ENCODE data around the gene CNN3.
"Not testable (repeated sequence)": the region's sequence is repeated elsewhere in the genome, so short reads cannot be mapped to it uniquely, and the experiment has no call there.

The CNN3 gene

DNA sequence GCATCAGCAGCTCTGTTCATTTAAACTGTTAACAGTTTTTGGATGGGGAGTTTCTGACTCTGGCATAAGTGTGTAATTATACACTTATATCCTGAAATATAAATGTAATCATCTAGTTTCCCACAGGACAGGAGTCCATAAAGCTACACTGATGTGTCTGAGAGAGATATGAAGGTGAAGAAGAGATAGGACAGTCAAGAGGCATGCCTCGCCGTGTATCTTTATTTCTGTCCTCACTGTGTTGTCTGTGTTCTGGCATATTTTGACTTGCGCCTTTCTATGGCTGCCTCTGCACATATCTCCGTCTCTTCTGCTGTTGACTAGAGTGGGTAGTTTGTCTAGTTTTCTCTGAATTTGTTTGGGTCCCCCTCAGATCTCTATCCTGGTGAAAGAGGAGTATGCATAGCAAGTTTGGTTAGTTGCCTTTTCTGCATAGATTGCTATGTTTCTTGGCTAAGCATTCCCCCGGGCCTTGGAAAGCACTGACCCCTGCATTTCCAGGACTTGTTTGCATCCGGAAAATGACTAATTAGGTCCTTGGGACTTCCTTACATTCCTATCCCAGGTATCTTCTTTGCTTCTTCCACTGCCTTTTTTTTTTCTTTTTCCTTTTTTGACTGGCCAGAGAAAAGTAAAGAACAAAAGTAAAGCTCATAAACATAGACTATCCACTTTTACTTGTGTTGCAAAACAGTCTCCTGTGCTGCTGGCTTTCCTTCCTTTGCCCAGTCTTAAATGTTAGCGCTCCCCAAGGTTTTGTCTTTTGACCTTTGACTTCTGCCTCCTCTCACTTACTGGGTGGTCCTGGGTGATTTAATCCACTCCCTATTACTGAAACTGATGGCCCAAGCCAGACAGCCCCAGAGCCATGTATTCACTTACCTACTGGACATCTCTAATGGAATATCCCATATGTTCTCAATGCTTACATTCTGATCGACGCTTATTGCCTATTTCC, 27.6 kb upstream of the CNN3 start:
- ATAC-seq (no peak), DNase-seq (ENCODE audit: low spot score in 2 of 2) (no peak)
- no peak overlapping the region for H3K27ac Mint-ChIP-seq
- H3K9me3 Mint-ChIP-seq, result no peaks in the 10 kb centered on the region
- H3K36me3 Mint-ChIP-seq, result no peaks in the 10 kb centered on the region
- no peaks in the 10 kb centered on the region for H3K4me1 Mint-ChIP-seq
- H3K4me3 Mint-ChIP-seq, result no peak overlapping the region

DNA sequence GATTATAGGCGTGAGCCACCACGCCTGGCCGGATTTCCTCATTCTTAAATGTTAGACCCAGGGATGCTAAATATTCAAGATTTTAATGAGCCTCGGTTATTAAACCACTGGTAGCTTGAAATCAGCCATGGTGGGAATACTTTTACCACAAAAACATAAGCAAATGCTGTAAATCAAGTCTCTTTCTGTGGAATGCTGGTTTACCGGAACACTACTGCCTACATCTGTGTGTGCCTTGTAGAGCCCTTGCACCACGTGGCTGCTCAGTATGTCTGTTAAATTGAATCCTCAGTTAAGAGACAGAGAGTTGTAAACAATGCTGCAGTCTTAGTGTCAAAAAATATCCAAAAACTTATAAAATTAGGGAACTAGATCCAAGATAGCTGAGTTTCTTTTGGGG, 26.8 kb upstream of the CNN3 start:
- H3K4me3 Mint-ChIP-seq, result no peak overlapping the region
- H3K27ac Mint-ChIP-seq, result no peak overlapping the region
- no peaks in the 10 kb centered on the region for H3K4me1 Mint-ChIP-seq
- ATAC-seq (no peak), DNase-seq (ENCODE audit: low spot score in 2 of 2) (no peak)
- H3K9me3 Mint-ChIP-seq, result no peaks in the 10 kb centered on the region
- H3K36me3 Mint-ChIP-seq, result no peaks in the 10 kb centered on the region

DNA sequence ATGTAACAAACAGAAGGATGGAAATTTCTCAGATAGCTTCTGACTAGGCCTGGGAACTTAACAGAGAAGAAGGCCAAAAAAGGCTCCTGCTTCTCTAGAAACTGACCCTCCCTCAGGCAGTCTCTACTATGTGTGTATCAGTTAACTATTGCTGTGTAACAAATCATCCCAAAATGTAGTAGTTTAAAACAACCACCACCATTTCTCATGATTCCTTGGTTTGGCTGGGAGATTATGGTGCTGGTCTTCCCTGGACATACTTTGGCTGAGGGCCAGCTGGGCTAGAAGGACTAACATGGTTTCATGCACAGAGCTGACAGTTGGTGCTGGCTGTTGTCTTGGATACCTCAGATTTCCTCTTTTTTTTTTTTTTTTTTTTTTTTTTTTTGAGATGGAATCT, 26.2 kb upstream of the CNN3 start:
- DNase-seq (ENCODE audit: low spot score in 2 of 2), result no peak
- H3K27ac Mint-ChIP-seq, result no peak overlapping the region
- ATAC-seq, result no peak
- H3K9me3 Mint-ChIP-seq, result no peaks in the 10 kb centered on the region
- H3K4me1 Mint-ChIP-seq, result no peaks in the 10 kb centered on the region
- H3K4me3 Mint-ChIP-seq, result no peak overlapping the region
- H3K36me3 Mint-ChIP-seq, result no peaks in the 10 kb centered on the region

DNA sequence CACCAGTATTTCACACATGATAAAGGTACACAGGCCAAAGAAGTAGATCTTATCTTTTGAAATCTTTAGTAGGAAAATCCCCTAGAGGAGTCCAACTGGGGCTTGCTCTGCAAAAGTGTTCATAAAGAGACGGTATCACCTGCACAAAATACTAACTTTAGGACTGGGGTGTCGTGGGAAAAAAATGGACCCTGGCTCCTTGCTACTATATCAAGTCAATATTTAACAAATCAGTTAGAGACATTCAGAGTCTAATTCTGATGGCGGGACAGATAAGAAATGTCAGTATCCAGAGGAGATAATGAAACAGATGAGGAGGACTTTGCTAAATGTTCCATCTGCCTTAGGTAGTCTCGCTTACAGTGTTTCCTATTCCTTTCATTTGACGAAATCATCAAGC, 25.6 kb upstream of the CNN3 start:
- no peak overlapping the region for H3K27ac Mint-ChIP-seq
- H3K9me3 Mint-ChIP-seq, result no peaks in the 10 kb centered on the region
- ATAC-seq (no peak), DNase-seq (ENCODE audit: low spot score in 2 of 2) (no peak)
- H3K36me3 Mint-ChIP-seq, result no peaks in the 10 kb centered on the region
- H3K4me1 Mint-ChIP-seq, result no peaks in the 10 kb centered on the region
- no peak overlapping the region for H3K4me3 Mint-ChIP-seq

DNA sequence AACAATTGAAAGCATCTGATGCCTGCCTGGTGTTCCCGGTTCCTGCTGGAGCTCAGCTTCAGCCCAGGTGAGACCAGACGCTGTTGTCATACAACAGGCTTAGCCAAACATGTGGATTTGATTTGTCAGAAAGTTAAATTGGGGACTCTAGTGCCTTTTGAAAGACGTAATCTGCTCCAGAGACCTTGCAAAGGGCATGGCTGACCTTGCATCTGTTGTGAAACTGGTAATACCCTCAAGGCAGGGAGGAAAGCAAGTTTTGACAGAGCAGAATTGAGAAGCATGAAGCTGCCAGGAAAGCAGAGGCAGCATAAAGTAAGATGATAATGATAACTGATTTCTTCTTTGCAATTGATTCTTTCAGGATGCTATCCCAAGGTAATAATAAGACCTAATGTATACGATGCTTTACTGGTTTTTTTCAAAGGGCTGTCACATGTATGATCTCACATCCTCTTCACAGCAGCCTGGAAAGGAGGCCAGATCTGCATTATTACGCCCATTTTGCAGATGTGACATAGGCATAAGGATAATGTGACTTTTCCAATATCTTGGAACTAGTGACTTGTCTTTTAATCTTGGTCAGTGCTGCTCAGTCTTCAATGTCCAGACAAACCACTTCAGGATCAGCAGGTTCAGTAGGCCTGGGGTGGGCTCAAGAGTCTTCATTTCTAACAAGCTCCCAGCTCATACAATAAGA, 24.7 kb upstream of the CNN3 start:
- H3K4me3 Mint-ChIP-seq, result no peak overlapping the region
- no peak for ATAC-seq
- no peaks in the 10 kb centered on the region for H3K36me3 Mint-ChIP-seq
- no peak overlapping the region for H3K27ac Mint-ChIP-seq
- DNase-seq (ENCODE audit: low spot score in 2 of 2), result no peak
- no peaks in the 10 kb centered on the region for H3K4me1 Mint-ChIP-seq
- H3K9me3 Mint-ChIP-seq, result no peaks in the 10 kb centered on the region

DNA sequence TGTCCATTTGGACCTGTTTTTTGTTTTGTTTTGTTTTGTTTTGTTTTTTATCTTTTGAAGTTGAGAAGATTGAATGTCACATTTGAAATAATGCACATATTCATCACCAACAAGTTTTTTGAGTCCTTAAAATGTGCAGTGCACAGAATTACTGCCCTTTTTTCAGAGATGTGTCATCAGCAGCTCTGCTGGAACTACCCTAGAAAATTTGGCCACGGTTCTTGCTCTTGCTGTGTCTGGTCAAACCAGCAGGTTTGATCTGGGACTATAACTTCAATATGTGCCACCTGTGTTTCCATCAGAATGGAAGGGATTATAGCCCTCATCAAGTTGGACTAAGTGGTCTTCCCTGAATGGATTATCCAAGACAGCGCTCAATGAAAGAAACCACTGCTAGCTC, 24.1 kb upstream of the CNN3 start:
- no peaks in the 10 kb centered on the region for H3K9me3 Mint-ChIP-seq
- no peak for ATAC-seq
- H3K4me3 Mint-ChIP-seq, result no peak overlapping the region
- no peaks in the 10 kb centered on the region for H3K4me1 Mint-ChIP-seq
- no peak for DNase-seq (ENCODE audit: low spot score in 2 of 2)
- H3K36me3 Mint-ChIP-seq, result no peaks in the 10 kb centered on the region
- peak overlapping the region; percentile 53 for H3K27ac Mint-ChIP-seq

DNA sequence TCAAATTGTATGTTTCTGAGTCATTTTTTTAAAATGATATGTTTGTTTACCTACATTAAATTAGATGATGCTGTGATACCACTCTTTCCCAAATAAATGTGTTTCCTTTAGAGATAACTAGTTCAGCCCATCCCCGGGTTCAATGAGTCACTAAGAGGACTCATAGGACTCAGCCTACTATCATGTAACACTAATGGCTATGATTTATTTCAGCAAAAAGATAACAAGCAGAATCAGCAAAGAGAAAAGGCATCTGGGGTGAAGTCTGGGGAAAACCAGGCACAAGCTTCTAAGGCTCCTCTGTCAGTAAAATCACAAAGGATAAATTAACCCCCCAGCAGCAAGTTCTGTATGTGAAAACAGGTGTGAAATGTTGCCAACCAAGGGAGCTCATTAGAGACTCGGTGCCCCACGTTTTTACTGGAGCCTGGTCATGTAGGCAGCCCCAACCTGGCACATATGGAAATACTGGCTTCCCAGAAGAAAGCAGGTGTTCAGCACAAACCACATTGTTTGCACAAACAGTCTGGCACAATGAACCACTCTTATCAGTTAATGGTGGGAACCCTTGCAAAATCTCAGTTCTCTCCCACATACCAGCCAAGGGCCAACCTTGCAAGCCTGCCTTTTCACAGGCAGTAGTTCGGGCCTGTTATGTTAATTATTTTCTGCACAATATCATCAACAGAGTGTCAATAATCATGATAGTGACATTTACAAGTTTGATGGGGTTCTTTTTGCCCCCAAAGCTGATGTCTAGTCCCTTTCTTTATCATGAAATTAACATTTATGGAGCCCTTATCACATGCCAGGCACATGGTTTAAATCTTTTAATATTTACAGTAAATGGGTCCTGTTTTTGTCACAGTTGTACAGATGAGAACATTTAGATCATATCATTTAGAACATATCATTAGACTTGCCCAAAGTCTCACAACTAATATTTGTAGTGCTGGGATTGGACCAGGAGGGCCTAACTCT, 23.1 kb upstream of the CNN3 start:
- DNase-seq (ENCODE audit: low spot score in 2 of 2) (no peak), ATAC-seq (no peak)
- peak overlapping the region; percentile 53 for H3K27ac Mint-ChIP-seq
- H3K4me3 Mint-ChIP-seq, result no peak overlapping the region
- no peaks in the 10 kb centered on the region for H3K36me3 Mint-ChIP-seq
- H3K4me1 Mint-ChIP-seq, result no peaks in the 10 kb centered on the region
- no peaks in the 10 kb centered on the region for H3K9me3 Mint-ChIP-seq

DNA sequence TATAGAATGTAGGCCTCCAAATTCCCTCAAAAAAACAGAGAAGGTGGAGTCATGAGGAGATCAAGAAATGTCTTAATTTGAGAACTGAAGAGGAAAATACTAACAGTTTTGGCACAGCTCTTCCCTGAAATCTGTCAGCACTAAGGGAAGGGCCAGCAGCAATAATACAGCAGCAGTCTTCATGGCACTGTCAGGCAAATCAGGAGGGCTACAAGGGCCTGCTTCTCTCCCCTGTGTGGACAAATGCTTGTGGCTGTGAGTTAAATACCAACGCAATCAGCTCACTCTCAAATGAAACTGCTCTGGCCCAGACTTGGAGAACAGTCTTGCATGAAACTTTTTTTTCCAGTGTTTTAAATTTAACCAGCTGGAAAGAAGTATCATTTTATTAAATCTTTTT, 20.5 kb upstream of the CNN3 start:
- no peak overlapping the region for H3K27ac Mint-ChIP-seq
- no peaks in the 10 kb centered on the region for H3K9me3 Mint-ChIP-seq
- no peak overlapping the region for H3K4me3 Mint-ChIP-seq
- ATAC-seq (no peak), DNase-seq (ENCODE audit: low spot score in 2 of 2) (no peak)
- H3K4me1 Mint-ChIP-seq, result no peaks in the 10 kb centered on the region
- H3K36me3 Mint-ChIP-seq, result no peaks in the 10 kb centered on the region

DNA sequence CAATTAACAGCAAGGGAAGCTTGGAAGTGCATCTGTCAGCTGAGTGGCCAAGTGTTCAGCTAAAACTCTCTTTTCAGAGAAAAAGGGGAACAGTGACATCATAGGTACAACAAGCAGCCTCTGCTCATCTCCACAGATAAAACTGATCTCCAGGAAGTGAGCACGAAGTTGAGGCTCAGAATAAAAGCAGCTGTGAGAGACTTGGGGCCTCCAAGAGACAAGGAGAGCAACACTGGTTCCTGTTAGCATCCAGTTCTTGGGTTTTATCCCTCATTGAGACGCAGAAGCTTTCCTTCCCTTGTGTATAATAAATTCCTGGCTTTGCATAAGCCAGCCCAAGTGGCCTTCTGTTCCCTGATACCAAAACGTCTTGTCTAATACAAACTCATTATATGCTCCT, 20.0 kb upstream of the CNN3 start:
- DNase-seq (ENCODE audit: low spot score in 2 of 2), result no peak
- H3K9me3 Mint-ChIP-seq, result no peaks in the 10 kb centered on the region
- no peak overlapping the region for H3K4me3 Mint-ChIP-seq
- H3K36me3 Mint-ChIP-seq, result no peaks in the 10 kb centered on the region
- ATAC-seq, result no peak
- H3K4me1 Mint-ChIP-seq, result no peaks in the 10 kb centered on the region
- H3K27ac Mint-ChIP-seq, result no peak overlapping the region

DNA sequence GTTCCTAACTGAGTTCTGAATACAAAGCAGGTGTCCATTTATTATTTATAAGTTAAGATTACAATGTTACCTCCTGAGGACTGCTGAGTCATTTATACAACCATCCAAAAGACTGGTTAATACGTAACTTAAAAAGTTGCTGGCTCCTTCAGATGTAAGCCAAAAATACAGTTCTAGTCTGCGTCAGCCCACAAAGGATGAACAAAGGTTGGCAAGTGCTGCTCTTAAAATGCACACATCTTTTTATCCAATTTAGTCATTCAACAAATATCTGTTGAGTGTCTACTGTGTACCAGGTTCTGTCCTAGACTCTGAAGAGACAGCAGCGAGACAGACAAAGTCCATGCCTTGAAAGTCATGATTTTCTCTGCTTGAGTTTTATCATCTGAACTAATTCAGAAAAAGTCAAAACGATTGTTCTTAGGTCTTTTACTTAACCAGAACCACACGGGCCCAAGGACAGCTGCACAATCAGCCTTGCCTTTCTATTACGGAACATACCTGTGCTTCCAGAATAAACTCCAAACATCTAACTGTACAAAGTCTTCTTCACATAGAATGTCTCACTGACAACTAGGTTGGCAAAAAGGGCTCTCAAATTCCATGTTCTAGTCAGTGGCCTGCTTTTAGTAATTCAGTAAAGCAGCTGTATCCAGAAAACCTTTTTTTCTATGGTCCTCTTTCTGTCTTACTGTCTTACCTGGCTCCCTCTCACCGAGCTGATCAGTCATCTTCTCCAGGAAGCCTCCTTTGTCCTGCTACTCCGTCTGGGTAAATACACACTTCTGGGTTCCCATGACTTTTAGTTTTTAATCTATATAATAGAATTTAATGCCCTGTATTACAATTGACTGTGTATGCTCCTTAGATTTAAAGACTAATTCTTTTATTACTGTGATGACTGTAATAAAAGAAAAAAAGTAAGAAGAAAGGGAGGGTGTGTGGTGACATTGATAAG, 15.5 kb upstream of the CNN3 start:
- Mint-ChIP-seq H3K4me1 (no peaks in the 10 kb centered on the region), H3K36me3 (no peaks in the 10 kb centered on the region), H3K9me3 (no peaks in the 10 kb centered on the region), H3K27ac (no peak overlapping the region), H3K4me3 (no peak overlapping the region)
- ATAC-seq (no peak), DNase-seq (ENCODE audit: low spot score in 2 of 2) (no peak)

DNA sequence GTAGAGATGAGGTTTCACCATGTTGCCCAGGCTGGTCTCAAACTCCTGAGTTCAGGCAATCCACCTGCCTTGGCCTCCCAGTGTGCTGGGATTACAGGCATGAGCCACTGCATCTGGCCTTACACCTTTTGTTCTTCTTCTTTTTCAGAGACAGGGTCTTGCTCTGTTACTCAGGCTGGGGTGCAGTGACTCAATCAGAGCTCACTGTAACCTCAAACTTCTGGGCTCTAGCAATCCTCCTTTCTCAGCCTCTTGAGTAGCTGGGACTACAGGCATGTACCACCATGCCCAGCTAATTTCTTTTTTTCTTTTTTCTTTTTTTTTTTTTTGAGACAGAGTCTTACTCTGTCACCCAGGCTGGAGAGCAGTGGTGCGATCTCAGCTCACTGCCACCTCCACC, 14.6 kb upstream of the CNN3 start:
- H3K4me3 Mint-ChIP-seq; H3K9me3 Mint-ChIP-seq; ATAC-seq; H3K27ac Mint-ChIP-seq; H3K4me1 Mint-ChIP-seq; DNase-seq (ENCODE audit: low spot score in 2 of 2); H3K36me3 Mint-ChIP-seq: not testable (repeated sequence)

DNA sequence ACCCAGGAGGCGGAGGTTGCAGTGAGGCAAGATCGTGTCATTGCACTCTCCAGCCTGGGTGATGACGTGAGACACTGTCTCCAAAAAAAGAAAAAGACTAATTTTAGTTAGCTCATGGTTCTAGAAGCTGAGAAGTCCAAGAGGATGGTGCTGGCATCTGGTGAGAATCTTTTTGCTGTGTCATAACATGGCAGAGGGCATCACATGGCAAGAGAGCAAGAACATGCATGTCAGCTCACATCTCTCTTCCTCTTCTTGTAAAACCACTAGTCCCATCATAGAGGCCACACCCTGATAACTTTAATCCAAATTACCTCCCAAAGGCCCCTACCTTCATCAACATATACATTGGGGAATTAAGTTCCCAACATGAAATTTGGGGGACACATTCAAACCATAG, 13.8 kb upstream of the CNN3 start:
- no peak for ATAC-seq
- DNase-seq (ENCODE audit: low spot score in 2 of 2), result no peak
- H3K4me3 Mint-ChIP-seq, result no peak overlapping the region
- no peak overlapping the region for H3K27ac Mint-ChIP-seq
- H3K9me3 Mint-ChIP-seq, result no peaks in the 10 kb centered on the region
- H3K36me3 Mint-ChIP-seq, result no peaks in the 10 kb centered on the region
- no peaks in the 10 kb centered on the region for H3K4me1 Mint-ChIP-seq

DNA sequence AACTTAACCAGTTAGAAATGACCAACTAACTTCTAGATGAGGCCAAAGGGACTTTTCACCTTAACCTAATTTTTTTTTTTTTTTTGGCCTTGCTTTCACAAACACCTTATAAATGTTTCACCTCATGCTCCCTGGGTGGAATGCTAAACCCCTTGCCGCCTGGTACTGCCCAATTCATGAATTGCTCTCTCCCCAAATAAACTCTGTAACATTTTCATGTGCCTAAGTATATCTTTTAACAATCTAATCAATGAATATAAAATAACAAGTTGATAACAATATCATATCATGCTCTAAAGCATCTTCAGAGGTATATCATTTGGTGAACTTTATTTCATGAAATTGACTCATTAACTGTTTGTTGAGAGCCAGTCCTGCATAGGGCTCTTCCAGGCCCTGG, 10.9 kb upstream of the CNN3 start:
- no peak for DNase-seq (ENCODE audit: low spot score in 2 of 2)
- H3K9me3 Mint-ChIP-seq, result no peaks in the 10 kb centered on the region
- no peak overlapping the region for H3K4me3 Mint-ChIP-seq
- no peaks in the 10 kb centered on the region for H3K36me3 Mint-ChIP-seq
- no peak overlapping the region for H3K27ac Mint-ChIP-seq
- no peak for ATAC-seq
- no peaks in the 10 kb centered on the region for H3K4me1 Mint-ChIP-seq

DNA sequence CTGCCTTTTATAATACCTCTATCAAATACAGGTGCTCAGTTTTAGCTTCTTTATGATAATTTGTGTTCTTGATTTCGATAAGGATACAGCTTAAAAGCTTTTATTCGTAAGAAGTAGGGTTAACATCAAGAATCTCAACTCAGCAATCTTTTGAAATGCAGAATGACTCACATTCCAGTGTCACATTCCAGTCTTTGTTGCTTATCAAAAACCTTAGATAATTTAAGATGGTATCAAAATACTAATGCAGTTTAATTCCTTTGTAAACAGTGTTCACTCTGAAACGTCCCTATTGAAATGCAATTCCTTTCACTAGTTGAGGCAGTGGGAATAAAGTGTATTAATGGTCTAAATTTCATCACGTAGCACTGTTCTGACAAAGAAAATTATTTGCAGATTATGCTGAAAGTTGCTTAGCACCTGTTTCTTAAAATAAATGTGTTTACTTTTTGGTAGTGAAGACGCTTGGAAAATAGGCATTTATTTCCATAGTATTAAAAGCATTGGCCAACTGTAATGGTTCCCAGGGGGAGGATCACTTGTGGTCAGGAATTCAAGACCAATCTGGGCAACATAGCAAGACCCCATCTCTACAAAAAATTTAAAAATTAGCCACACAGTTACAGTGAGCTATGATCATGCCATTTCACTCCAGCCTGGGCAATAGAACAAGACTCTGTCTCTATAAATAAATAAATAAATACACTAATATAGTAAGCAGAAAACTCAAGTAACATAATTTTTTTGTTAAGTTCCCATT, 10.1 kb upstream of the CNN3 start:
- Mint-ChIP-seq H3K4me3 (no peak overlapping the region), H3K36me3 (no peaks in the 10 kb centered on the region), H3K9me3 (no peaks in the 10 kb centered on the region), H3K27ac (no peak overlapping the region), H3K4me1 (no peaks in the 10 kb centered on the region)
- no peak for ATAC-seq
- no peak for DNase-seq (ENCODE audit: low spot score in 2 of 2)
